ENCODE data around the gene PYGM.

- TF ChIP-seq CTCF (conservative IDR thresholded peaks at IDR 0.05) (no peak), EZH2 (IDR thresholded peaks at IDR 0.05; ENCODE audit: low read depth) (no peak)
These were observed 6.2 kb downstream of the PYGM start for GRCh38 chr11:64753380-64754123.
